Kidney capillary endothelial cell (primary cell): ENCODE measurements around the gene KLK15.
"Not testable (repeated sequence)": the region's sequence is repeated elsewhere in the genome, so short reads cannot be mapped to it uniquely, and the experiment has no call there.

ENCODE experiments used
- DNase-seq: peaks from one replicate; pipeline ENCODE4 v3.0.0-alpha.2; 2018; ENCODE audit warnings: low spot score

The KLK15 gene

GRCh38 chr19:50820549-50821247 lies 12.7 kb downstream of the KLK15 start:
- no peak for DNase-seq

GRCh38 chr19:50820086-50820485 lies 13.3 kb downstream of the KLK15 start:
- no peak for DNase-seq

GRCh38 chr19:50819636-50820035 lies 13.7 kb downstream of the KLK15 start:
- DNase-seq: no peak

DNA sequence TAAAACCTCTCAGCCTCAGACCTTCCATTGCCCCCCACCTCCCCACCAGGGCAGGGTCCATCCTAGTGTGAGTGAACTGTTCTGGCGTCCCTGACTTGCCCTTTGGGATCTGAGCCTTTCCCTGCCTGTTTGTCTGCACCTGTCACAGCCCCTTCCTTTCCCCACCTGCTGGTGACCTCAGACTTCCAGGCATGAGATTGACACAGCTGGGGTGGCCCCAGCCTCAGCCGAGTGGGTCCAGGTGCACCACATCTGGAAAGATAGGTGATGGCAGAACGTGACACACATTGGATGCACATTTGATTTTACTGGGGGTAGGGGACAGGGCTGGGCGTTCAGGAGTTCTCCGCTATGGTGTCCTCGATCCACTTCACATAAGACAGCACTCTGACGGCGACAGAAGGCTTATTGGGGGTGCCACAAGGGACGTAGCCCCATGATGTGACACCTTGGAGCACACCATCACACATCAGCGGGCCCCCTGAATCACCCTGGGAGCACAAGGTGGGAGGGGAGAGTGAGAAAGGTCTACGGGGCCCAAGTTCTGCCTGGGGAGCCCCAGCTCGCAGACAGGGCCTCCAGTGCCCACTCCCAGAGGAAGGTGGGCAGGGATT lies 14.4 kb downstream of the KLK15 start:
- no peak for DNase-seq

DNA sequence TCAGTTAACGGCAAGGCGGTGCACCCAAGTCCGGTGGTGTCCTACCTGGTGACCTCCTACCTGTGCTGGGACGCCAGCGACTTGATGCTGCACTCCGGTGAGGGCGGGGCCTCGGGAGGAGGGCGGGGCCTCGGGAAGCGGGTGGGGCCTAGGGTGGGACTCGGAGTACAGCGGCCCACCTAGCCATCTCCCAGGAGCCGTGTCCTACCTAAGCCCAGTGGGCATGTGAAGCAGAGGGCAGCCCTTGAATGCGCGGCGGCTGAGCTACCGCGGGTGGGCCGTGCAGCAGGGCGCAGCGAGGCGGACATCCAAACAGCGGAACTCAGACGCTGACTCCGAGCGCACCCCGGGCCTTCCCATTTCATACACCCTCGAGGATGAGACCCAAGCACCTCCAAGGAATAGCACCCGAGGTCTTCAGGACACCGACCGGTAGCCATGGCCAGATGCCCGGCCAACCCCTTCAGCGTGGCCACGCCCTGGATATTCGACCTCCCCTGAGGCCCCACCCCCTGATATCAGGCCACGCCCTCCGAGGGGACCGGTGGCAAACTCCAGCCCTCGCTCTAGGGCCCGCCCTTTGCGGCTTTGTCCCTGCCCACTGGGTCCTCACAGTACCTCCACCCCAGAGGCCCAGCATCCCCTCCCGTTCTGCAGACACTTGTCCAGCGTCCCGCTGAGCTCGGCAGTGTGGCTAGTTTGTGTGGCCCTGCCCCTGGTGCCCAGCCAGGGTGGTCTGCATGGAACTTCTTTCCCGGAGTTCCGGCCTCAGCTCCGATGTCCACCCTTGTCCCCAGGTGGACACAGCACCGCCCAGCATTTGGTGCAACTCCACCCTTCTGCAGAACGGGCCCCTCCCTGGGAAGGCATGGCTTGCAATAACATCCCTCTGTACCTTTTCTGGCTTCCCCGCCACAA lies 15.2 kb downstream of the KLK15 start:
- no peak for DNase-seq

DNA sequence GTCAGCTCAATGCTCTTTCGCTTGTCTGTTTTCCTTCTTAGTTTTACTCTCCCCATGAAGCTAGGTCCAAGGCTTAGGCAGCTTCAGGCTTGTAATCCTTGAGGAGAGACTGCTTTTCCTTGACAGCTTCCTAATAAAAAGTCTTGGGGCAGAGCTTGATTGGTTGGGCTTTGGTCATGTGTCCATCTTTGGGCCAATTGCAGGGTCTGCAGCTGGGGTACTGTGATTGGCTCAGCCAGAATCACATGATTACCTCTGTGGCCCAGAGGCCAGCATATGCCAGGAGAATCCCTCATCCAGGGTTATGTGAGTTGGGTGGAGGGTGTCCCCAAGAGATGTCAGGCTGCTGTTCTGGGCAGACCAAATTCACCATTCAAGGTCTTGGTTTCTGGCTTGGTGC lies 17.9 kb downstream of the KLK15 start:
- DNase-seq: no peak

DNA sequence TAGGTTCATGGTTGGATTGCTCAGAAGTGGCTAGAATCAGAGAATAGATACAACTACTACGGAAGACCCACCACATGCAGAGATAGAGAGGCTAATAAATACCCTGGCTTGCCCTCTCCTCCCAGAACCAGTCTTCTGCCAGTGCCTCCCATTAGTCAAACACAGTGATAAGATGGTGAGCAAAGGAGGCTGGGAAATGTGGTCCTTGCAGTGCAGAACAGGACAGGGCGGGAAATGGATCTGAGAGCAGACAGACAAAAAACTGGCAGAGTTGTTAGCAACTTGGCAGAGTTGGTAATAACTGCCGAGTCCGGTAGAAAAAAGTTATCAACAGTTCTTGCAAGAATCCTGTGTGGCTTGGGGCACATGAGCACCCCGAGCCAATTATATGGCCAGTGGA lies 18.5 kb downstream of the KLK15 start:
- no peak for DNase-seq

DNA sequence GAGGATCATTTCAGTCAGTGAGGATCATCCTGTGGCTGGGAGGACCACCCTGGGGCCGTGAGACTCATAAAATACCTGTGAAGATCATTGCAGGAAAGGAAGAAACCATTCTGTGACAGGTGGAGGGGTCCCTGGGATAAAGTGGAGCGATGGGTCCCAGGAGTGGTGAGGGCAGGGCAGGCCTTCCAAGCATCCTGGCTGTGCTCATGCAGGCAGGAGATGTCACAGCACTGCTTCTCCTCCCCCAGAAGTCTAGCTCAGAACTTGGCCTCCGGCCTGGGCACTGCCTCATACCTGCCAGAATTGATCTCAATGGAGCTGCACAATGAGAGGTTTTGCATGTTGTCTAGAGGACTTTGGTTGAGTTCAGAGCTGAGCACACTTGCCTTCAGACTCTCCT lies 20.9 kb downstream of the KLK15 start:
- DNase-seq: no peak

DNA sequence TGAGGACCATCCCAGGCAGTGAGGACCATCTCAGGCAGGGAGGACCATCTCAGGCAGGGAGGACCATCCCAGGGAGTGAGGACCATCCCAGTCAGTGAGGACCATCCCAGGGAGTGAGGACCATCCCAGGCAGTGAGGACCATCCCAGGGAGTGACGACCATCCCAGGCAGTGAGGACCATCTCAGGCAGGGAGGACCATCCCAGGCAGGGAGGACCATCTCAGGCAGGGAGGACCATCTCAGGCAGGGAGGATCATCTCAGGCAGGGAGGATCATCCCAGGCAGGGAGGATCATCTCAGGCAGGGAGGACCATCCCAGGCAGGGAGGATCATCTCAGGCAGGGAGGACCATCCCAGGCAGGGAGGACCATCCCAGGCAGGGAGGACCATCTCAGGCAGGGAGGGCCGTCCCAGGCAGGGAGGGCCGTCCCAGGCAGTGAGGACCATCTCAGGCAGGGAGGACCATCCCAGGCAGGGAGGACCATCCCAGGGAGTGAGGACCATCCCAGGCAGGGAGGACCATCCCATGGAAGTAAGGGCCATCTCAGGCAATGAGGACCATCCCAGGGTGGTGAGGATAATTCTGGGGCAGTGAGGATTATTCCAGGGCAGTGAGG lies 21.6 kb downstream of the KLK15 start:
- DNase-seq: not testable (repeated sequence)

DNA sequence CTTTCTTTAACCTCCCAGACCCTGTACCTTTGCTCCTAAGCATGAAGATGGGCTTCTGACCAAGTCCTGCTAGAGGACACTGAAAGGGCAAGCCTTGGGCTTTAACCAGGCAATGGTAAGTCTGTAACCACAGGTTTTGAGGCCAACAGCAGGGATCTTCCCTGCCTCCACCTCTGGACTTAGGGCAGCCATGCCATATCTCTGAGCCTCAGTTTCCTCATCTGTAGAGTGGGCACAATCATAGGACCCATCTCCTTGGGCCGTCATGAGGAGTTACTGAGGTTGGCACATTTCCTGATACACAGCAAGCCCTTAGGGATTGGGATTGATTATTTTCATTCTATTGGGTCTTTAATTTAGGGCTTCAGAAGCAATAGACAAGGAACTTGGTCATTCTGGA lies 24.5 kb downstream of the KLK15 start:
- DNase-seq: no peak

GRCh38 chr19:50804420-50805272 lies 28.7 kb downstream of the KLK15 start:
- DNase-seq: peak; percentile 96

DNA sequence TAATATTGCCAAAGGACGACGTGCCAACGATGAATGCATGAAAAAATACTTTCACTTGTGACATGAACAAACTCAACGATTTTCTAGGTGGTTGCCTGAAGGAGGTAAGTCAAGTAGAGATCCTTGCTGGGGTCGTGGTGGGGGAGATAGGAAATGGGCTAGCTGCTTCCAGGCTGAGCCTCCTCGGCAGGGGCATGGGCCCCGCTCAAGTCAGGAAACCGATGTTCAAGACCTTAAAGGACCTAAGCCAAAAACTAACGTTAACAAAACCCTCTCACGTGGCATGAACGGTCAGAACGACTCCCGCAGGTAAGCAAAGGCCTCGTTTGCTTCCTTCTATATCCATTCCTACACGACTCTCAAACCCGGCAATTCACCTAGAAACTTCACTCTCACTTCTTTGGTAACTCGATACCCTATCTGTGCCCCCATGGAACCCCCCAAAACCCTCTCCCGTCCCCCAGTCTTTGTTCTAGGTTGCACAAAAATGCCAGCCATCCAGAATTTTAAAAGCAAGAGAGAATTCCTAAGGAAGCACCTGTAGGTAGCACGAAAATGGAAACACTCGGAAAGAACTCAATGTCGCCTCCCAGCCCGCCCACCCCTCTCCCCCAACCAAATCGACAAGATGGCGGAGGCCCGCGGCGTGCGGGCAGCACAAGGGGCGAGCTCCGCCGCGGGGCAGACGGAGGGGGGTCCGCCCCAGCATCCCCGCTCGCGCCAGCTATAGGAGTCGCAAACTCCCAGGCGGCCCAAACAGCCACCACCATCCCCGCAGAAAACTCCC lies 29.5 kb downstream of the KLK15 start:
- no peak for DNase-seq

- DNase-seq: no peak
Measured at GRCh38 chr19:50801107-50801506, 32.3 kb downstream of the KLK15 start.

DNA sequence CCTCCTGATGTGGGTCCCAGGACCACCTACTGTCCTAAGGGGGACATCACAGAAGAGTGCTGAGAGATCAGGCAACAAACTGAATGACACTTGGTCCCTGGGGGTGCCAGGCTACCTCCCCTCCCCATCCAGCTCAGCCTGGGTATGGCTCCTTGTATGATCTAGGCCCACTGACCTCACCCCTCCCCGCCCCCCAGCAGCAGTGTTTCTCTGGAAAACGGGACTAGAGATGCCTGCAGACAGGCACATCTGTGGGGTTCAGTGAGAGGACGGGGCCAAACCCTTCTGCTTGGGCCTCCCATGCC lies 33.9 kb downstream of the KLK15 start:
- no peak for DNase-seq

DNA sequence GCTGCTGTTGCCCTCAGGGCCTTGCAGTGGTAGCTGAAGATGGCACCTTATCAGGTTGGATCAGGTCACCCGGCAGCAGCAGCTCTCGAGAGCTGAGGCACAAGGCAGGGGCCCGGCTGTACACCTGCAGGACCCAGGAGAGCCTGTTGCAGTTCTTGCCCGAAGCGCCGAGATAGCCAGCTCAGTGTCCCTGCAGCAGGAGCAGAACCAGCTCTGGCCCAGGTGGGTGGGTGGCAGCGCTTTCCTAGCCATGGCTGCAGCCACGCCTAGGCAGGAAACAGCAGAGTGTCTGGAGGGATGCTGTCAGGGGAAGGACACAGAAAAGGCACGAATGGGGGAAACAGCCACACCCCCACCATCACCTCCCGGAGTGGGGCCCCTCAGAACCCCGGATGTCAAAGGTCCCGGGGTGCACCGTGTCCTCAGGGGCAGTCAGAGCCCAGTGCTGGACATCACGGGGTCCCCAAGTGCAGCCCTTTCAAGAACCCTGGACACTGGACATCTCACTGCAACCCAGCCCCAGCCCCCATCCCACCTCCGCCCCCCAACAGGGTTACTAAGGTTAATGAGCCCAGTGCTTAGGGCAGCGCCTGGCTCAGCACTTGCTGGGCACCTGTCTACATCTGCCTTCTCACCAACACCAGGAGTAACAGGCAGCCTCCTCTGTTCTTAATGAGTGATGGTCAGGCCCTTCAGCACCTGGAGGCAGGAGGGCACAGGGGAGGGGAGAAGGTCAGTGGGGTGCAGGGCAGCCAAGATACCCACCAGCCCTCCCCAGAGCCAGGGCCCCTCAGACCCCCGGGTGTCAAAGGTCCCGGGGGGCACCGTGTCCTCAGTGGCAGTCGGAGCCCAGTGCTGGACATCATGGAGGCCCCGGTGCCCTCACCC lies 34.5 kb downstream of the KLK15 start:
- DNase-seq: no peak

DNA sequence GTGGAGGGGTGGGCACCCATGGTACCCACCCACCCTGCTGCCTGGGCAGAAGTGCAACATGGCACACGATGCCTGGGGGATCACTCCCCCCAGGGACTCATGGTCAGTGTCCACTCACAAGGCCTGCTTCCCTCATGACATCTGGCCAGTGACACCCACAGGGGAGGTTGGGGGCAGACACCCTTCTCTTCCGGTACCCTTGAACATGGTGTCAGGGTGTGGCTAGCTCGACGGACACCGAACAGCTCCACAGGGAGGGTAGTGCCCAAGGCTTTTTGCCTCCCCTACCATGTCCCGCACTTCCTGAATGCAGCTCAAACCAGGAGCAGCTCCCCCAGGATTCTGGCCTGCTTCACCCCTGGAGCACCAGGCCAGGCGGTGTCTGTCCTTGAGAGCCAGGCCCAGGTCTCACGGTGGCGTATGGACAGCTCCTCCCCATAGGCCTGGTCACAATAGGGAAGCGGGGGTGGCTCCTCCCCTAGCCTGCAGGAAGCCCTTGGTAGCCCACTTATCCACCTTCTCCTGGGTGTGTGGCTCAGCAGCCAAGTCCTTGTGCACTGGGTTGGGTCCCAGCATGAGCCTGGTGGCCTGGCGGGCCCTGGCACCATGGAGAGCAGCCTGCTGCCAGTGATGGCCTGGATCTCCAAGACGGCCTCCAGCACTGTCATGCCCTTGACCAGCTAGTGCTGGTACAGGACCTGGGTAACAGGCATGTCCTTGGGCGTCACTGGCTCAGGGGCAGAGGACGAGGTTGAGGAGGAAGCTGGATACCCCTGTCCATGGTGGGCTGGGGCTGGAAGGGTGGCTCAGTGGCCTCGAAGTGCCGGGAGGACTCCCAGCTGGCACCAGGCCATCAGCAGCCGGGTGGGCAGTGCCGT lies 35.4 kb downstream of the KLK15 start:
- no peak for DNase-seq

GRCh38 chr19:50797429-50797780 lies 36.0 kb downstream of the KLK15 start:
- DNase-seq: no peak

DNA sequence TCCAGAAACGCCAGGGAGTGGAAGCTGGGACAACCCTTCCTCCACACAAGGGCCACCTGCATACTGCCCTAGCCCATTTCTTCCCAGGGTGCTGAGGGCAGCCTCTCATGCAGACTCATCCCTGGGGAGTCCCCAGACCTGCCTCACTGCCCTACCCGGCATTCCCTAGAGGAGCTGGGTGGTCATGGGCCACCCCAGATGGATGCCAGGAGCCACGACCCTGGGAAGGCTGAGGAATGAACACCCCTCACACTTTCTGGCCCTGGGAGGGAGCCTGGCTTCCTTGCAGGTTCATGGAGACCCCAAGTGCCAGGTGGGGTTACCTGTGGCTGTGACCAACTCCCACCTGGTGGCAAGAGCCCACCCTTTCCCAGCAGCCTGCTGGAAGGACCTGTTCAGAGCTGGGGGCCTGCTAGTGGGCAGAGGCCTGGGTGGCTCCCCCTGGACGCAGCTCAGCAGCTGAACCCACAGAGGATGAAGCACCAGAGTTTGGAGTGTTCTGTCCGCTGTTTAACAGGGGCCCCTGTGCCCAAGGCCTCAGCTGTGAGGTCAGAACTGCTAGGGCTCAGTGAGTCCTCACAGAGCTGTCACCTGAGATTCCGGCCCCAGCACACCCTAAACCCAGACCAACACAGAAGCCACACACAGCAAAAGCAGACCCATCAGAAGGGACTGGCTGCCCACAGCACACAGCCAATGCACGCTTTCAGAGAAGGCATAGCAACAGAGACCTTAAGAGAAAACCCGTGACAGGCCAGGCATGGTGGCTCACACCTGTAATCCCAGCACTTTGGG lies 36.5 kb downstream of the KLK15 start:
- DNase-seq: no peak
